Loucy (cell line): ENCODE measurements around the gene TRIM63.

Source experiments
- CTCF ChIP-seq: fragments of 200-600 bp; sonication (generic); conservative IDR thresholded peaks from 2 replicates; pipeline ENCODE4 v1.5.1; 2014; ENCODE audit warnings: mild to moderate bottlenecking, antibody characterized with exemption, low read length
- EZH2phosphoT487 ChIP-seq: fragments of 200-600 bp; IDR thresholded peaks from 2 replicates; pipeline ENCODE4 v1.6.1; 2018; ENCODE audit warnings: antibody characterized with exemption, mild to moderate bottlenecking, moderate library complexity, borderline replicate concordance

GRCh38 chr1:26067432-26067911 is at the start of gene TRIM63:
- TF ChIP-seq CTCF (no peak), EZH2phosphoT487 (no peak)
